ENCODE results near the gene SEMA4A. TPM values are rescaled to one million over a fixed set of nuclear protein-coding genes. Genes with fewer than 3 reads are reported as not detected.

The SEMA4A gene
- total RNA-seq, 5 donors from 2014 or later (not counting 1 experiment from before 2014, with no cell fraction given), result 1.5 to 12.0 (median 2.2) TPM

- ChIA-PET POLR2A (interaction anchor here in 1 of 2 donors (1.3 to 2.1 kb wide), 2 partner anchors 10 to 13 kb away, joined by 4 to 6 read pairs; no protein-coding TSS in a partner anchor), CTCF (interaction anchor here in 1 of 2 donors (1.0 kb wide), 1 partner anchor 21 kb away, joined by 4 read pairs; no protein-coding TSS in a partner anchor)
- Mint-ChIP-seq H3K9me3 (no peaks in the 10 kb centered on the region), H3K36me3 (no peaks in the 10 kb centered on the region), H3K27ac (no peak overlapping the region), H3K4me1 (peaks cover 32 to 54% (median 42%) of the 10 kb centered on the region in 3 donors), H3K27me3 (peaks cover 0 to 1% of the 10 kb centered on the region in 2 donors), H3K4me3 (no peak overlapping the region)
- peak overlapping the region; percentile 1 for H3K27ac ChIP-seq (ENCODE audit: low read length)
- peaks cover 12 to 36% of the 10 kb centered on the region in 2 experiments for H3K4me1 ChIP-seq (ENCODE audit: control insufficient read depth in 1 of 2, extremely low read depth in 1 of 2, insufficient read depth in 2 of 2, low read length in 2 of 2)
- no peak for DNase-seq
- no peak for ATAC-seq (replicated peaks in 1 of 4)
- 60% methylated on average over 1 of the region's 6 CpGs for whole genome bisulfite sequencing (ENCODE audit: insufficient coverage)
- no peaks in the 10 kb centered on the region for H3K36me3 ChIP-seq (ENCODE audit: control insufficient read depth in 2 of 2, extremely low read depth in 1 of 2, insufficient read depth in 1 of 2, low read length in 1 of 2)
- H3K4me3 ChIP-seq (ENCODE audit: control insufficient read depth in 1 of 2, extremely low read depth in 1 of 2, low read length in 1 of 2), result no peak overlapping the region
- H3K9me3 ChIP-seq, result no peaks in the 10 kb centered on the region
- H3K27me3 ChIP-seq (replicated peaks in 1 of 2; ENCODE audit: control insufficient read depth in 2 of 2, extremely low read depth in 1 of 2, insufficient read depth in 2 of 2, low read length in 1 of 2), result peaks cover 2 to 7% of the 10 kb centered on the region in 2 experiments
Measured at GRCh38 chr1:156108664-156109241, 44.6 kb upstream of the SEMA4A start.

GRCh38 chr1:156110252-156110651 lies 43.1 kb upstream of the SEMA4A start:
- H3K27ac Mint-ChIP-seq, result no peak overlapping the region
- H3K9me3 Mint-ChIP-seq, result no peaks in the 10 kb centered on the region
- Histone ChIP-seq H3K9me3 (no peaks in the 10 kb centered on the region), H3K36me3 (ENCODE audit: control insufficient read depth in 2 of 2, extremely low read depth in 1 of 2, insufficient read depth in 1 of 2, low read length in 1 of 2) (no peaks in the 10 kb centered on the region), H3K27ac (ENCODE audit: low read length) (no peak overlapping the region), H3K4me3 (ENCODE audit: control insufficient read depth in 1 of 2, extremely low read depth in 1 of 2, low read length in 1 of 2) (no peak overlapping the region), H3K4me1 (ENCODE audit: control insufficient read depth in 1 of 2, extremely low read depth in 1 of 2, insufficient read depth in 2 of 2, low read length in 2 of 2) (peaks cover 4 to 36% of the 10 kb centered on the region in 2 experiments), H3K27me3 (replicated peaks in 1 of 2; ENCODE audit: control insufficient read depth in 2 of 2, extremely low read depth in 1 of 2, insufficient read depth in 2 of 2, low read length in 1 of 2) (peaks cover 2 to 21% of the 10 kb centered on the region in 2 experiments)
- WGBS (ENCODE audit: insufficient coverage), result no CpG with 5 or more reads among the region's 2 CpGs
- ChIA-PET CTCF (interaction anchor here in 1 of 2 donors (0.6 to 0.8 kb wide), 2 partner anchors 18 to 115 kb away, joined by 3 to 4 read pairs; no protein-coding TSS in a partner anchor), POLR2A (interaction anchor here in 1 of 2 donors (1.3 to 2.1 kb wide), 2 partner anchors 8 to 12 kb away, joined by 4 to 6 read pairs; no protein-coding TSS in a partner anchor)
- DNase-seq, result no peak
- H3K27me3 Mint-ChIP-seq, result peaks cover 8 to 9% of the 10 kb centered on the region in 2 donors
- H3K4me3 Mint-ChIP-seq, result no peak overlapping the region
- no peaks in the 10 kb centered on the region for H3K36me3 Mint-ChIP-seq
- ATAC-seq (replicated peaks in 1 of 4), result no peak
- peaks cover 29 to 51% (median 37%) of the 10 kb centered on the region in 3 donors for H3K4me1 Mint-ChIP-seq

GRCh38 chr1:156111355-156111962 lies 41.9 kb upstream of the SEMA4A start:
- Histone ChIP-seq H3K27me3 (replicated peaks in 1 of 2; ENCODE audit: control insufficient read depth in 2 of 2, extremely low read depth in 1 of 2, insufficient read depth in 2 of 2, low read length in 1 of 2) (peaks cover 3 to 32% of the 10 kb centered on the region in 2 experiments), H3K36me3 (ENCODE audit: control insufficient read depth in 2 of 2, extremely low read depth in 1 of 2, insufficient read depth in 1 of 2, low read length in 1 of 2) (no peaks in the 10 kb centered on the region), H3K9me3 (no peaks in the 10 kb centered on the region), H3K4me3 (ENCODE audit: control insufficient read depth in 1 of 2, extremely low read depth in 1 of 2, low read length in 1 of 2) (no peak overlapping the region), H3K27ac (ENCODE audit: low read length) (no peak overlapping the region), H3K4me1 (ENCODE audit: control insufficient read depth in 1 of 2, extremely low read depth in 1 of 2, insufficient read depth in 2 of 2, low read length in 2 of 2) (peaks cover 0 to 35% of the 10 kb centered on the region in 2 experiments)
- Mint-ChIP-seq H3K36me3 (peaks cover 3% of the 10 kb centered on the region), H3K27ac (peak overlapping the region in 1 of 2 donors; percentile 34), H3K4me1 (peaks cover 27 to 48% (median 34%) of the 10 kb centered on the region in 3 donors), H3K27me3 (peaks cover 14 to 16% of the 10 kb centered on the region in 2 donors), H3K9me3 (no peaks in the 10 kb centered on the region), H3K4me3 (no peak overlapping the region)
- ChIA-PET CTCF (interaction anchor here in 1 of 2 donors (0.5 kb wide), 1 partner anchor 52 kb away, joined by 3 read pairs; no protein-coding TSS in a partner anchor), POLR2A (interaction anchor here in 1 of 2 donors (0.6 kb wide), 2 partner anchors 11 to 40 kb away, joined by 3 to 5 read pairs; no protein-coding TSS in a partner anchor)
- no peak for ATAC-seq (replicated peaks in 1 of 4)
- WGBS (ENCODE audit: insufficient coverage), result 80% methylated on average over 1 of the region's 4 CpGs
- no peak for DNase-seq

GRCh38 chr1:156112276-156113137 lies 40.9 kb upstream of the SEMA4A start:
- peaks cover 5% of the 10 kb centered on the region for H3K36me3 Mint-ChIP-seq
- CTCF ChIA-PET, result no interaction called here
- peak overlapping the region; percentile 28 to 39 for H3K27ac Mint-ChIP-seq
- 98% methylated on average over 6 of the region's 10 CpGs for WGBS (ENCODE audit: insufficient coverage)
- Histone ChIP-seq H3K9me3 (no peaks in the 10 kb centered on the region), H3K27ac (ENCODE audit: low read length) (no peak overlapping the region), H3K36me3 (ENCODE audit: control insufficient read depth in 2 of 2, extremely low read depth in 1 of 2, insufficient read depth in 1 of 2, low read length in 1 of 2) (no peaks in the 10 kb centered on the region), H3K4me3 (ENCODE audit: control insufficient read depth in 1 of 2, extremely low read depth in 1 of 2, low read length in 1 of 2) (no peak overlapping the region), H3K4me1 (ENCODE audit: control insufficient read depth in 1 of 2, extremely low read depth in 1 of 2, insufficient read depth in 2 of 2, low read length in 2 of 2) (peaks cover 0 to 25% of the 10 kb centered on the region in 2 experiments), H3K27me3 (replicated peaks in 1 of 2; ENCODE audit: control insufficient read depth in 2 of 2, extremely low read depth in 1 of 2, insufficient read depth in 2 of 2, low read length in 1 of 2) (peaks cover 3 to 35% of the 10 kb centered on the region in 2 experiments)
- H3K4me1 Mint-ChIP-seq, result peaks cover 23 to 41% (median 28%) of the 10 kb centered on the region in 3 donors
- no peak for DNase-seq
- ATAC-seq (replicated peaks in 1 of 4), result no peak
- POLR2A ChIA-PET, result no interaction called here
- H3K4me3 Mint-ChIP-seq, result peak overlapping the region in 1 of 3 donors; percentile 92
- peaks cover 17 to 18% of the 10 kb centered on the region in 2 donors for H3K27me3 Mint-ChIP-seq
- no peaks in the 10 kb centered on the region for H3K9me3 Mint-ChIP-seq

GRCh38 chr1:156113282-156113950 lies 40.0 kb upstream of the SEMA4A start:
- peaks cover 4 to 37% of the 10 kb centered on the region in 2 experiments for H3K27me3 ChIP-seq (replicated peaks in 1 of 2; ENCODE audit: control insufficient read depth in 2 of 2, extremely low read depth in 1 of 2, insufficient read depth in 2 of 2, low read length in 1 of 2)
- H3K27ac ChIP-seq (ENCODE audit: low read length), result peak overlapping the region; percentile 68
- ATAC-seq (replicated peaks in 1 of 4) (no peak), DNase-seq (no peak)
- H3K4me1 ChIP-seq (ENCODE audit: control insufficient read depth in 1 of 2, extremely low read depth in 1 of 2, insufficient read depth in 2 of 2, low read length in 2 of 2), result peaks cover 0 to 32% of the 10 kb centered on the region in 2 experiments
- H3K4me3 ChIP-seq (ENCODE audit: control insufficient read depth in 1 of 2, extremely low read depth in 1 of 2, low read length in 1 of 2), result no peak overlapping the region
- no peaks in the 10 kb centered on the region for H3K36me3 ChIP-seq (ENCODE audit: control insufficient read depth in 2 of 2, extremely low read depth in 1 of 2, insufficient read depth in 1 of 2, low read length in 1 of 2)
- ChIA-PET POLR2A (interaction anchor here (1.0 to 2.1 kb wide), 3 partner anchors 10 to 31 kb away, joined by 3 to 7 read pairs (median 6); no protein-coding TSS in a partner anchor), CTCF (interaction anchor here in 1 of 2 donors (1.8 kb wide), 1 partner anchor 17 kb away, joined by 8 read pairs; no protein-coding TSS in a partner anchor)
- no peaks in the 10 kb centered on the region for H3K9me3 ChIP-seq
- peaks cover 8% of the 10 kb centered on the region for H3K36me3 Mint-ChIP-seq
- H3K4me1 Mint-ChIP-seq, result peaks cover 23 to 37% (median 32%) of the 10 kb centered on the region in 3 donors
- 100% methylated on average over 2 of the region's 4 CpGs for WGBS (ENCODE audit: insufficient coverage)
- H3K4me3 Mint-ChIP-seq, result peak overlapping the region; percentile 85 to 93 (median 92)
- H3K9me3 Mint-ChIP-seq, result no peaks in the 10 kb centered on the region
- H3K27ac Mint-ChIP-seq, result peak overlapping the region; percentile 49 to 75
- peaks cover 17 to 18% of the 10 kb centered on the region in 2 donors for H3K27me3 Mint-ChIP-seq

Data from T-cell (primary cell).